ENCODE data around the gene RANBP10. TPM values are rescaled to one million over a fixed set of nuclear protein-coding genes. Genes with fewer than 3 reads are reported as not detected.
"Not testable (repeated sequence)": the region's sequence is repeated elsewhere in the genome, so short reads cannot be mapped to it uniquely, and the experiment has no call there.

Gene RANBP10
- total RNA-seq, 2 experiments from 2014 or later, result 12.3 to 20.0 TPM

- Histone ChIP-seq H3K9me2 (ENCODE audit: insufficient read depth, low read length) (no peaks in the 10 kb centered on the region), H3K9me3 (ENCODE audit: low read length) (no peaks in the 10 kb centered on the region), H3K79me2 (ENCODE audit: insufficient read depth, low read depth, low read length) (peaks cover 3% of the 10 kb centered on the region; the same call in 1 of the 2 replicates), H3K27ac (ENCODE audit: low read depth, low read length, poor library complexity, severe bottlenecking) (no peak overlapping the region), H3K4me2 (ENCODE audit: low read length) (no peak overlapping the region), H3K4me3 (ENCODE audit: low read depth, low read length, poor library complexity, severe bottlenecking) (no peak overlapping the region), H2AFZ (ENCODE audit: low read length) (no peak overlapping the region), H4K20me1 (ENCODE audit: insufficient read depth, low read length) (no peaks in the 10 kb centered on the region), H3K36me3 (ENCODE audit: insufficient read depth, low read length) (no peaks in the 10 kb centered on the region), H3K4me1 (ENCODE audit: insufficient read depth, low read length, poor library complexity, severe bottlenecking) (peaks cover 14% of the 10 kb centered on the region)
- TF ChIP-seq, protein P1, sequence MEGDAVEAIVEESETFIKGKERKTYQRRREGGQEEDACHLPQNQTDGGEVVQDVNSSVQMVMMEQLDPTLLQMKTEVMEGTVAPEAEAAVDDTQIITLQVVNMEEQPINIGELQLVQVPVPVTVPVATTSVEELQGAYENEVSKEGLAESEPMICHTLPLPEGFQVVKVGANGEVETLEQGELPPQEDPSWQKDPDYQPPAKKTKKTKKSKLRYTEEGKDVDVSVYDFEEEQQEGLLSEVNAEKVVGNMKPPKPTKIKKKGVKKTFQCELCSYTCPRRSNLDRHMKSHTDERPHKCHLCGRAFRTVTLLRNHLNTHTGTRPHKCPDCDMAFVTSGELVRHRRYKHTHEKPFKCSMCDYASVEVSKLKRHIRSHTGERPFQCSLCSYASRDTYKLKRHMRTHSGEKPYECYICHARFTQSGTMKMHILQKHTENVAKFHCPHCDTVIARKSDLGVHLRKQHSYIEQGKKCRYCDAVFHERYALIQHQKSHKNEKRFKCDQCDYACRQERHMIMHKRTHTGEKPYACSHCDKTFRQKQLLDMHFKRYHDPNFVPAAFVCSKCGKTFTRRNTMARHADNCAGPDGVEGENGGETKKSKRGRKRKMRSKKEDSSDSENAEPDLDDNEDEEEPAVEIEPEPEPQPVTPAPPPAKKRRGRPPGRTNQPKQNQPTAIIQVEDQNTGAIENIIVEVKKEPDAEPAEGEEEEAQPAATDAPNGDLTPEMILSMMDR (conservative IDR thresholded peaks at IDR 0.05; ENCODE audit: low read length), result no peak
- no peak for TF ChIP-seq EZH2phosphoT487 (IDR thresholded peaks at IDR 0.05; ENCODE audit: borderline replicate concordance, low read depth, low read length)
- BruUV-seq (replicated peaks), result no TSS peak
- CTCF ChIA-PET (ENCODE audit: unreplicated experiment), result no interaction called here
- intact Hi-C loops (cut with micrococcal nuclease; ENCODE audit: unreplicated experiment), result no loop called here
- POLR2A ChIA-PET, result no interaction called here
- no peak for DNase-seq (ENCODE audit: low spot score)
These were observed 31.5 kb upstream of the RANBP10 start for GRCh38 chr16:67837811-67838210.

DNA sequence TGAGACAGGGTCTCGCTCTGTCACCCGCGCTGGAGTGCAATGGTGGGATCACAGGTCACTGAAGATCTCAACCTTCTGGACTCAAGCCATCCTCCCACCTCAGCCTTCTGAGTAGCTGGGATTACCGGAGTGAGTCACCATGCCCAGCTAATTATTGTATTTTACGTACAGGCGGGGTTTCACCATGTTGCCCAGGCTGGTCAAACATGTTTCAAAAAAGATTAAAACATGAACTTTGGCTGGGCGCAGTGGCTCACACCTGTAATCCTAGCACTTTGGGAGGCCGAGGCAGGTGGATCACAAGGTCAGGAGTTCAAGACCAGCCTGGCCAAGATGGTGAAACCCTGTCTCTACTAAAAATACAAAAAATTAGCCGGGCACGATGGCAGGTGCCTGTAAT is 30.8 kb upstream of the RANBP10 start:
- H3K79me2 ChIP-seq (ENCODE audit: insufficient read depth, low read depth, low read length); H3K36me3 ChIP-seq (ENCODE audit: insufficient read depth, low read length); H3K27ac ChIP-seq (ENCODE audit: low read depth, low read length, poor library complexity, severe bottlenecking); H3K9me2 ChIP-seq (ENCODE audit: insufficient read depth, low read length); H2AFZ ChIP-seq (ENCODE audit: low read length); BruUV-seq (replicated peaks); H3K4me2 ChIP-seq (ENCODE audit: low read length); H3K4me3 ChIP-seq (ENCODE audit: low read depth, low read length, poor library complexity, severe bottlenecking); H3K9me3 ChIP-seq (ENCODE audit: low read length); CTCF ChIA-PET (ENCODE audit: unreplicated experiment); H4K20me1 ChIP-seq (ENCODE audit: insufficient read depth, low read length); intact Hi-C loops (cut with micrococcal nuclease; ENCODE audit: unreplicated experiment); DNase-seq (ENCODE audit: low spot score): not testable (repeated sequence)
- POLR2A ChIA-PET, result interaction anchor here (0.6 to 1.2 kb wide), 2 partner anchors 7 to 145 kb away, joined by 3 read pairs; no protein-coding TSS in a partner anchor
- H3K4me1 ChIP-seq (ENCODE audit: insufficient read depth, low read length, poor library complexity, severe bottlenecking), result peaks cover 17% of the 10 kb centered on the region

DNA sequence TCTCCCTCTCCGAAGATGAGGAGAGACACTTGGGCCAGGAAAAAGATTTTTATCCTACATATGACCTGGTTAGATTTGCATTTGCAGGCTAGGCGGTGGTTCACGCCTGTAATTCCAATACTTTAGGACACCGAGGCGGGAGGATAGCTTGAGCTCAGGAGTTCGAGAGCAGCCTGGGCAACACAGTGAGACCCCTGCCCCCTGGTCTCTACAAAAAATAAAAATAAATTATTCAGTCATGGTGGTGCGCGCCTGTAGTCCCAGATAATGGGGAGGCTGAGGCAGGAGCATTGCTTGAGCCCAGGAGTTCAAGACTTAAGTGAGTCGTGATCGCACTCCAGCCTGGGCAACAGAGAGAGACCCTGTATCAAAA is 27.9 kb upstream of the RANBP10 start:
- peak overlapping the region; percentile 86 for H3K4me2 ChIP-seq (ENCODE audit: low read length)
- ChIA-PET POLR2A (interaction anchor here (0.6 to 1.4 kb wide), 4 partner anchors 10 to 279 kb away, joined by 3 to 5 read pairs (median 4); partner anchors contain the start of gene CARMIL2), CTCF (ENCODE audit: unreplicated experiment) (interaction anchor here (1.5 kb wide), 1 partner anchor 12 kb away, joined by 5 read pairs; the partner anchor contains the start of gene NUTF2)
- H4K20me1 ChIP-seq (ENCODE audit: insufficient read depth, low read length), result no peaks in the 10 kb centered on the region
- peaks cover 5% of the 10 kb centered on the region; the same call in 1 of the 2 replicates for H3K79me2 ChIP-seq (ENCODE audit: insufficient read depth, low read depth, low read length)
- no TSS peak for BruUV-seq (replicated peaks)
- TF ChIP-seq, protein P1 (conservative IDR thresholded peaks at IDR 0.05; ENCODE audit: low read length), result no peak
- no peak for TF ChIP-seq EZH2phosphoT487 (IDR thresholded peaks at IDR 0.05; ENCODE audit: borderline replicate concordance, low read depth, low read length)
- no peak for DNase-seq (ENCODE audit: low spot score)
- peaks cover 10% of the 10 kb centered on the region for H3K4me1 ChIP-seq (ENCODE audit: insufficient read depth, low read length, poor library complexity, severe bottlenecking)
- peak overlapping the region; percentile 73 for H3K4me3 ChIP-seq (ENCODE audit: low read depth, low read length, poor library complexity, severe bottlenecking)
- H3K9me2 ChIP-seq (ENCODE audit: insufficient read depth, low read length), result no peaks in the 10 kb centered on the region
- no peaks in the 10 kb centered on the region for H3K9me3 ChIP-seq (ENCODE audit: low read length)
- peak overlapping the region; percentile 80 for H2AFZ ChIP-seq (ENCODE audit: low read length)
- no peak overlapping the region for H3K27ac ChIP-seq (ENCODE audit: low read depth, low read length, poor library complexity, severe bottlenecking)
- intact Hi-C loops (cut with micrococcal nuclease; ENCODE audit: unreplicated experiment), result no loop called here
- peaks cover 15% of the 10 kb centered on the region; the same call in 1 of the 2 replicates for H3K36me3 ChIP-seq (ENCODE audit: insufficient read depth, low read length)
